ENCODE results near the gene ICE2.

The ICE2 gene

DNA sequence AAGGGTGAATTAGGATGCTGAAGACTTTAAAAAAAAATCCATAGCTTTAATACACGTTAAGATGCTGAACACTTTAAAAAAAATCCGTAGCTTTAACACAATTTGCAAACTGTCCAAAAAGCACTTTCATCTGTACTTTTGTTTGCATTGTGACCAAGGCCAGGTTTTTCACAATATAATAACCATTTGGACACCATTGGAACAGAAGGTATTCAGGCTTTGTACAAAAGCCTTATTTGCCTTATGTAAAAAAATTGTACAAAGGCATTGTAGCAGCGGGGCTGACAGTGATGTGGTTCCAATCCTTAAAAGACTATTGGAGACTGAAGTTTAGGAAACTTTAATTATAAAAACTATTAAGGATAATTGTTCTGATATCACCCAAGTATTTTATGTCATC, 15.2 kb upstream of the ICE2 start:
- DNase-seq, result no peak

DNA sequence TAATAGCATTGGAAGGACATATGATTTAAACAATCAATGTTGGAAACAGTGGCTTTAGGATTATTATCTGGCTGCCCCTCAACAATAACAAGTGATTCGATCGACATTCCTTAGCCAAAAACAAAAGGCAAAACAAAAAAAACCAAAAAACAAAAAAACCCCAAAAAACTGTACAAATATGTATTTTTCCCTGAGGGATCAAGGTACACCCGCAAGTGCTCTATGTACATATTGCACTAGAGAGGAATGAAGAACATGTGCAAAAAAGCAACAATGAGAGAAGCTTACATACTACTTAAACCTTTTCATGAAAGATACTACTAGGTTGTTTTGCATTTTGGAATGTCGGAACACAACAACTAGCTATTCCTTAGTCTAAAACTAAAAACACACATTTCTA, 14.2 kb upstream of the ICE2 start:
- no peak for DNase-seq

DNA sequence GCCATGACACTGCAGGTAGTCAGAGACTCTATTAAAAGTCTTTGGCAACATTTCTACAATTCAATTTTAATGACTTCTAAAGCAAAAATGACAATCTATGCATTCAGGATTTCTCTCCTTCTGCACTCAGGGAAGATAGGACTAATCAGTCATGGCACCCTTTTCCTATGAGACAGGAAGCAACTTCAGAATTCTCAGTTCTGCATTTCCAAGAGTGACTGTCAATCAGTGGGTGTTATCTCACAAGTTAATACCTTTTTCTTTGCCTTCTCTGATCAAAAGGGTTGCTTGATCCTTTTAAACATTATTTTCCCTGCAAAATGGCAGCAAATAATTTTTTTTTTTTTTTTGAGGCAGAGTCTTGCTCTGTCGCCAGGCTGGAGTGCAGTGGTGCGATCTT, 7.8 kb upstream of the ICE2 start:
- DNase-seq, result no peak

DNA sequence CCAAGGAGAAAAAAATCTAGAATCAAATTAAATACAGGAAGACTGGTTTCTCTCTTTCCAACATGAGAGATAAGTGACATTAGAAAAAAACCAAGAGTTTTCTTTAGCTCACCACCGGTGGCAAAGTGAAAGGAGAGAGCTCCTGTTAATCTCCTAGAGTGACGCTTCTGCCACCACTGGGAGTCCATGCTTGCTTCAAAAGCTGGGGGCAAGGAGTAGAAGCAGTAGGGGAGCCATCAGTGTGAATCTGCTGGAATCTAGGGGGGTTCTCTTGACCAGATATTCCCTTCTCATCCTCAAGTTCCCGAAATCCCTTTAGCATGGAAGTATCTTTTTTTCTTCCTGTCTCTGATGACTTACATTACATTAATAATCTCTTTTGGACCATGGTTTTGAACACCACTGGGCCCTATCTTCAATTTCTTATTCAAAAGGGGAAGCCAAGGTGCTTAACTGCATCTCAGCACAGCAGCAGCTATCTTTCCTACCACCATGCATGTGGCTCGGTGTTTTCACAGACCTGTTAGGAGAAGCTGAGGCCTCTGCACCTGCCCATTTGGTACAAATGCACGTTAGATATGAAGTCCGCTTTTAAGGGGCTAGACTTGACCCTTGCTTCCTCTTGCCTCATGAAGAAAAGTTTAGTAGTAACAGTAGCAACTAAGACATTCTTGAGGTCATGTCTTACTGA, 6.6 kb upstream of the ICE2 start:
- no peak for DNase-seq

DNA sequence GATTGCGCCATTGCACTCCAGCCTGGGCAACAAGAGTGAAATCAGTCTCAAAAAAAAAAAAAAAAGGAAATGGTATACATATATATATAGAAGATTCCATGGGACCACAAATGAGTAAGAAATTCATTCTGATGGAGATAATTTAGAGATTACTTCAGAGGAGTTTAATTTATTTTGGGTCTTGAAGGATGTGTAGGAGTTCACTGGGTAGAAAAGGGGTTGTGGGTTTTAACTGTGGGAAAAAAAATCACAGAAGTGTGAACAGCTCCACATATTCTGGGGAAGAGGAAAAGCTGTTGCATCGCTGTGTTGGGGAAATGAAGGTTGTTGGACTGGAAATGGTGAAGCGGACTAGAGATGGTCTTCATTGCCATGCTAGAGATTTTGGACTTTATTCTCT, 4.1 kb upstream of the ICE2 start:
- DNase-seq, result no peak

DNA sequence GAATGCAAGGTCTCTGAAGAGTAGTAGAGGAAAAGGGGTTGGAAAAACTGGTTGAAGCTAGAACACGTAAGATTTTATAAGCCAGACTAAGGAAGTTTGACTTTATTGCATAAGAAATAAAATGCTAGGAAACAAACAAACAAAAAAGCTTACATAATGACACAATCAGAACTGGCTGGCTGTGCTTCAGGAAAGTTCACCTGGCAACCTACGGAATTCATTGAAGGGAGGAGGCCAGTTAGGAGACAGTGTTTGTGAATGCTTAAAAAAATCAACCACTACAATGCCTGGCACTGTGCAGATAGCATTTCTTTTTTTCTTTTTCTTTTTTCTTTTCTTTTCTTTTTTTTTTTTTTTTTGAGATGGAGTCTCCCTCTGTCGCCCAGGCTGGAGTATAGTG, 1.9 kb upstream of the ICE2 start:
- DNase-seq, result no peak

DNA sequence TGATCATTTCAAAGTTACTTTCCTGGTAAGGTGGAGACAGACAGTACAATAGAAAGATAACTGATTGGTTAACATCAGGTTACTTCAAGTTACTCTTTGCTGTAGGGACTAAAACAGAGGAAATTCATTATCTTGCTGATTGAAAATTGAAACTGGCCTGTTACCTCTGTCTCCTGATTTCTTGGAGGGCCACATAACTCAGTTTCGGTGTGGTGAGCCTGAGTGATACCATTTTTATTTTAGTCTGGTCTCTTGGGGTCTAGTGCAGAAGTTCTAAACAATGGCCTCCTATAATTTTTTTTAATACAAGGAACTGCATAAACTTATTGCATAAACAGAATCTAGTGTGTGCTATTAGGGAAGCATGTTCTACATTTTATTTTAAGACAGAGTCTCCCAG, 1.2 kb upstream of the ICE2 start:
- DNase-seq, result no peak

DNA sequence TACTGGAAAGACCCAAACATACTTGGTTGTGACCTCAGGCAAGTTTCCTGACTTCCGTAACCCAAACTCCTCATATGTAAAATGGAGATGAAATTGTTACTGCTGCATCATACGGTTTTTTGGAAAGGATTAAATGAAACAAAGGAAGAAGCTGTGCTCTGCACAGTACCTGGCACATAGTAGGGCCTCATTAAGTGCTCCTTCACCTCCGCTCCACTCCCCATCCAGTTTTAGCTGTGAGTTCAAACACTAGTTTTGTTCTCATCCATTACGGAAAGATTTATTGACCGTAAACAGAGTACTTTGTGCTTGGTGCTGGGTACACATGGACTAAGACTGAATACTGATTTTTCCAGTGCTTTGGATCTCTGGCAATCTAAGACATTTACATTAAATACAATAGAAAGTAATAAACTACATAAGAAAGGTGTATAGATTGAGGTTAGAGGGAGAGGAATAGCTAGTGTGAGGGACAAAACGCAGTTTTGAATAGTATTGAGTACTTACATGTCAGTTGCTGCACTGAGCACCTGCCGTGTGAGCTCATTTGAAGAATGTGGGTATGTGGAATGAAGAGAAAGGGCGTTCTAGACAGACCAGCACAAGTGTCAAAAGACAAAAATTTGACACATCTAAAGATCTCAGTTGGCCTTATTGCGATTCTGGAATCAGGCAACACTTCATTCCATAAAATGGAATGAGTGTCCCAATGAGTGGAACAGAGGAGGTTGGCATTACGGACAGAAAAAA, 594 bp upstream of the ICE2 start:
- DNase-seq, result no peak

DNA sequence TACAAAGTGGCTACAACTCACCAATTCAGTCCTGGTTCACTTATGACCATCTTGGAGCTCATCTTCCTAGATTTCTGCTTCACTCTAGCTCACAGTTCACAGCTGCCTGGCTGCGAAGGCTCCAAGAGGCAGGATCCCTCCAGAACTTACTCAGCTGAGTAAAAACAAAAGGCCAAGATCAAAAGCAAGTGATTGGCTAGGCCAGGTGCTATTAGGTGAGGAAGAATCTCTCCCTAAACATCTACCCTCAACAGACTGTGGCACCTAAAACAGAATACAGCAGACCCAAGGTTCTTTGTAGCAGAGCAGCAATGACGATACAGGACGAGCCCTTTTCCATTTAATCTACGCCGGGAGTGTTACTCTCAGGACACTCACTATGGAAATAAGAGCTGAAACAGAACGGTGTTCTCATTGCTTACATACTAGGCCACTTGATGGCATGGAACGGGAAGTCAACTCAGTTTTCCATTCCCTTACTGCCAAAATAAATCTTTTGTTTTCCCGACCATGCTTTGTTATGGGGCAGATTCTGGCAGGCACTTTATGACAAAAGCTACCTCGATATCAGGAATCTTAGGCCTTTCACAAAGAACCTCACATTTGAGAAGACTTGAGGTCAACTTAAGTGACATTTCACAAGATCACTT, 901 bp downstream of the ICE2 start:
- DNase-seq, result peak; percentile 29 to 44

DNA sequence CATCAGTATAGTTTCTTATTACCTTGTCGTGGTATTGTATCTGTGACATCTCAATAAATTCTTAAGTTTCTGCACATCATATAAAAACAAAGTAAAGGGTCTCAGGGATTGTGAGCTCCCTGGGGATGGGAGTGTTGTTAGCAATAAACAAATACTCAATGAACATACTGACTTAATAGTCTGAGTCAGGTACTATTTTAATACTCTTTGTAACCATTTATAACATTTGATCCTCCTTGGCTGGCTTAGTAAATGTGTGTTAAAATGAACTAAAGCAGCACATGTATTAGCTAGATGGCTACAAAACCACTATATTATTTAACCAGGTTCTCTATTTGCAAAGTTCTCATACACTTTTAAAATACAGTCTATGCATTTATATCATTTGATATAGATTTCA, 1.8 kb downstream of the ICE2 start:
- DNase-seq, result no peak

DNA sequence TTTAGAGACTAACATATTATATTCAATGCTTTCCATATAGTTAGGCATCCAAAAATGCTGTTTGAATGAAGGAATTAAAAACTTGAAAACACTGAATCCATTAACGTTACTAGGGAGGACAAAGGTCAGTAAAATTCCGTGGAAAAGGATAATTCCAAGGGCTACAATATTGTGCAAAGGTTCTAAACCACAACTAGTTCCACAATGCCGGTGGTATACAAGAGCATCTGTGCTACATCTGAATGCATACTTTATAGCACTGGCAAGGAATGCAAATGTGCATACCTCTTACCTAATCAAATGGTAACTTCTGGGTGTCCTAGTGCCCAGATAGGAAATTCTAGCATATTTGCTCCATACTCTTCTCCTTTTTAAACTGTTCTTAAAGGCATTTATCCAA, 2.2 kb downstream of the ICE2 start:
- no peak for DNase-seq

DNA sequence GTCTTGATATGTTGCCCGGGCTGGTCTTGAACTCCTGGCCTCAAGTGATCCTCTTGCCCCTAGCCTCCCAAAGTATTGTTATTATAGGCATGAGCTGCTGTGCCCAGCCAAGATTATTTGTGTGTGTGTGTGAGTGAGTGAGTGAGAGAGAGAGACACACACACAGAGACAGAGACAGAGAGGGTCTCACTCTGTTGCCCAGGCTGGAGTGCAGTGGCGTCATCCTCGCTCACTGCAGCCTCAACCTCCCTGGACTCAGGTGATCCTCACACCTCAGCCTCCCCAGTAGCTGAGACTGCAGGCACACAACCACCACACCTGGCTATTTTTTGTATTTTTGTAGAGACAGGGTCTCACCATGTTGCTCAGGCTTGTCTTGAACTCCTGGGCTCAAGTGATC, 5.8 kb downstream of the ICE2 start:
- no peak for DNase-seq

DNA sequence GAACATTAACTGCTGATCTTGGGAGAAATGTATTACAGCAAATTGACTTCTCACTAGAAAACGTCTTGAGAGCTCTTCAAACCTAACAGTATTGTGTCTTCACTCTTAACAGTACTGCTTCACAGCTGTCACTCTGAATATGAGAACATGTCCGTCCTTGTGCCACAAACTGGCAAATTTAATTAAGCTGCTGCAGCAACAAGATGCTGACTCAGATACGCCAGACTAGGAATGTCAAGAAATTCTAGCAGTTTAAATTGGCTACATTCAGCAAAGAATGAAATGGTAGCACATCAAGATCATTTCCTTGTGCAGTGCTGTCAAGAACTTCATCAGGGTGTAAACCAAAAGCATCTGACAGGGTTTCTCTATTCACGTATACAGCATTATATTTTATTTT, 7.6 kb downstream of the ICE2 start:
- no peak for DNase-seq

DNA sequence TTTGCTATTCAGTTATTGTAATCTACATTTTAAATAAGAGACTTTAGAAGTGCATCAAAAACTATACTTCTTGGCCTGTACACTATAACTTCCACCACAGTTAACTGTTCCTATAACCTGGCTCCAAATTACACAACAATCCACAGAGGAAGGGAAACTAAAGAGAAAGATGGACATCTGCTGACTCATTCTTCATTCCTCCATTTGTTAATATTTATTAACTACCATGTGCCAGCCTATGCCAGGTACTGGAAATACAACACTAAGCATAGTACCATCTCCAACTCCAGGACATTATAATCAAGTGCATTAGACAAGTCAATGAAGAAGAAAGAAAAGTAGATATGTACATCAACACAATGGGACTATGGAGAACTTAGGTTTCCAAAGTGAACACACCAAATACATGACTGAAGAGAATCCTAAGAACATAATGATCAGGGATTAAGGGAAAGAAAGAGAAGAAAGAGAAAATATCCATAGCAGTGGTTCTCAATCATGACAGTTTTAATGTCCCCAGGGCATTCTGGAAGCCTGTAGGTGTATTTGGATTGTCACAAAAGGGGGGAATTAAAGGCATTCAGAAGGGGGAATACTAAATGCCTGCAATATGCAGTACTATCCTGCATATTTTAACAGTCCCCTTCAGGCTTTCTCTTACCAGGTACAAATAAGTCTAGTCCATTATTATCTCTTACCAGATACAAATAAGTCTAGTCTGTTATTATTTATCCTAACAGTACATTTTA, 8.9 kb downstream of the ICE2 start:
- DNase-seq, result no peak

DNA sequence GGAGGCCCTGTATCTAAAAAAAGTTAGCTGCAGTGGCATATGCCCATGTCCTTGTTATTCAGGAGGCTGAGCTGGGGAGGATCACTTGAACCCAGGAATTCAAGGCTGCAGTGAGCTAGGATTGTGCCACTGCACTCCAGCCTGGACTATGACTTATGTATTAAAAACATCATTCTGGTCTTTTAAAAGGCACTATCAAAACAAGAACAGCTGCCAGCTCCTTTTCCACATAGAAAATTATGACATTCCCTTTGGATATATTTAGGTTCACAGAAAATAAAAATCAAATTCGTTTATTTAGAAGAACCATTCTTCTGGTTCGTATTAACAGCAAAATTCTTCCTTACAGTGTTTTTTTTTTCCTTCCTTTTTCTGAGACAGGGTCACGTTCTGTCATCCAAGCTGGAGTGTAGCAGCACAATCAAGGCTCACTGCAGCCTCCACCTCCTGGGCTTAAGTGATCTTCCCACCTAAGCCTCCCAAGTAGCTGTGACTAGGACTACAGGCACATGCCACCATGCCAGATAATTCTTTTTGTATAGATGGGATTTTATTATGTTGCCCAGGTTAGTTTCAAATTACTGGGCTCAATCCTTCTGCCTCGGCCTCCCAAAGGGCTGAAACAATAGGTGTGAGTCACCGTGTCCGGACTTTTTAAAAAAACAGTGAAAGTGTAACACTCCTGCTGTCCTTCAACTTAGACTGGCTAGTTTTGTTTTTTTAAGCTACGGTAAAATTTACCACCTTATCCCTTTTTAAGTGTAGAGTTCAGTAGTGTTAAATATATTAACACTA, 13.9 kb downstream of the ICE2 start:
- no peak for DNase-seq

DNA sequence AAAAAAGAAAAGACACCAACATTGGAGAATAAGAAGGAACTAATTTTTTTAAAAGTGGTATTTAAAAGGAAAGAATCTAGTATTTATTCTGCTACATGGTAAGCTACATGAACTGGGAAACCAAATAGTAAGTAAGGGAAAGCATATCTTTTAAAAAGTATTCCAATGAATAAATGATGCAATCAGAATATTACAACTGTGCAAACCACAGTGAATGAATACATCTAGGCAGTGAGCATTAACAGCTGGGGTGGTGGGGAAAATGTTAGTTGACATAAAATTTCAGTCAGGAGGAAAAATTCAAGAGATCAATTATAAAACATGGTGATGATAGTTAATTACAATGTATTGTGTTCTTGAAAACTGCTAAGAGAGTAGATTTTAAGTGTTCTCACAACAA, 16.9 kb downstream of the ICE2 start:
- DNase-seq, result no peak

DNA sequence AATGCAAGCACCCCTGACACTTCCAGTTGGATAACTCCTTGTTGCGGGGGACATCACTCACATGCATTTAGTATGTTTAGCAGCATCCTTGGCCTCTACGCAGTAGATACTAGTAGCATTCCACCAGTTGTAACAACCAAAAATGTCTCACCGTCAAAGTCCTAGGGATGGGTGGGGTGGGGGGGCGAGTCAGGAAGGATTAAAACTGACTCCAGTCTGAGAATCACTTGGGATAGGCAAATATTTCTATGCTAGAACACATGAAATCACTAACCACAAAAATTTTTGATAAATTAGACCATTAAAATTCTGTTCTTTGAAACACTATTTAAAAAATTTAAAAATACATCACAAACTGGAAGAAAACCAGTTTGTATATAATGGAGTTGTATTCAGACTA, 18.0 kb downstream of the ICE2 start:
- DNase-seq, result no peak

DNA sequence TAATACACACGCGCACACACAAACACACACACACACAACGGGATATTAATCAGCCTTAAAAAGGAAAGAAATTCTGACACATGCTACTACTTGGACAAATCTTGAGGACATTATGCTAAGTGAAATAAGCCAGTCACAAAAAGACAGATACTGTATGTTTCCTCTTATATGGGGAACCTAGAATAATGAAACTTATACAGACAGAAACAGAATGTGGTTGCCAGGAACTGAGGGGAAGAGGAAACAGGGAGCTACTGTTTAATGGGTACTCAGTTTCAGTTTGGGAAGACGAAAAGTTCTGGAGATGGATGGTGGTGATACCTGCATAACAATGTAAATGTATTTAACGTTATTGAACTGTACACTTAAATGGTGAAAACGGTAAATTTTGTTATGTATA, 20.2 kb downstream of the ICE2 start:
- DNase-seq, result peak; percentile 71 to 73

DNA sequence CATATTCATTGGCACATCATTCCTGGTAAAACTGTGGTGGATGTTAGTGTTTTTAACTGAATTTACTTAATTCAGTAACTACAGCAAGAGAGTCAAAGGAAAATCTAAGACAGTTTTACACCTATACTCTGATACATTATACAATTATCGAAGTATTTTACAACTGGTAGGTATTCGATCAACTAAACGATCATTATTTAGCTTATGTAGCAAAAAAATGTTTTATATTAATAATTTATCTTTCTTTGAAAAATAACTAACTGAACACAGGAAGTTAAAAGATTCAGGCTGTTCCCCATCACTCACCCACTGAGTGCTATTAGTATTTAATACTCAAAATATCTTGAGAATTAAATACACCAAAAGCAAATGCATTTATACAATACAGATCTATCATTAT, 21.0 kb downstream of the ICE2 start:
- no peak for DNase-seq

DNA sequence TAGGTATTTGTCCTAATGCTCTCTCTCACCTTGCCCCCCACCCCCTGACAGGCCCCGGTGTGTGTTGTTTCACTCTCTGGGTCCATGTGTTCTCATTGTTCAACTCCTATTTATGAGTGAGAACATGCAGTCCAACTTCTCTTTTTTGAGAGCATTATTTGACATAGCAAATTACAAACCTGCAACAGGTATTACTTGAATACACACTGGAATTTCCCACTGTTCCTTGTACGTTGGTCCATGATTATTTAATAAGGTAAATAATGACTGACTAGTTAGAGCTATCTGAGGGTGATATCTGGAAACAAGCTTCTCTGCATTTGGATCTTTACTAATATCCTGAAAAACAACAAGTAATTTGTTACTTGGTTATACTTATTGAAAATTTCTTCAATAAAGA, 24.1 kb downstream of the ICE2 start:
- no peak for DNase-seq

DNA sequence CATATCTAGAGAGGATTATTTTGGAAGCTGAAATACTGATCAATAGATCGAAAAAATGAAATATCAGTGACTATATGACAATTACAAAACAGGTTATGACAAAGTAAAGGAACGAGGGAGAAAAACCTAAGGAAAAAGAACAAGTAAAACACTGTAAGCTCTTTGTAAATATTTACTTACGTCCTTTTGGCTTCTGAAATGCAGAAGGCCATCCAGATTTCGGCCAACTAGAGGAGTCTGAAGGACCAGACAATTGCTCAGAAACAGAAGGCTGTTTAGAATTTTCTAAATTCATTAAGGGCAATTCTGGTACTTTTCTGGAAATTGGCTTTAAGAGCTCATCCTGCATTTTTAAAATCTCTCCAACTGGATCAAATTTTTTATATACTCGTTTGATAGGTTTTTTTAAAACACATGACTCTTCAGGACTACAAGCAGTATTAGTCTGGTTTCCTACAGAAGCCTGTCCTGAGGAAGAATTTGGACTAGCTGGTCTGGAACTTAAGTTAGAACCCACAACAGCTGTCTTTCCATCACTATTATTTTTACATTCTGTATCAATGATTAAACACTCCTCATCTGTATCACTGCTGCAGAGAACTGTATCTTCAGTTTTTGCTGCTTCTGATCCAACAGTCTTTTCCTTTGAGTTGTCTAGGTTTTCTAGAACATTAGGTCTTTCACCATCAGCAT, 30.1 kb downstream of the ICE2 start:
- no peak for DNase-seq

DNA sequence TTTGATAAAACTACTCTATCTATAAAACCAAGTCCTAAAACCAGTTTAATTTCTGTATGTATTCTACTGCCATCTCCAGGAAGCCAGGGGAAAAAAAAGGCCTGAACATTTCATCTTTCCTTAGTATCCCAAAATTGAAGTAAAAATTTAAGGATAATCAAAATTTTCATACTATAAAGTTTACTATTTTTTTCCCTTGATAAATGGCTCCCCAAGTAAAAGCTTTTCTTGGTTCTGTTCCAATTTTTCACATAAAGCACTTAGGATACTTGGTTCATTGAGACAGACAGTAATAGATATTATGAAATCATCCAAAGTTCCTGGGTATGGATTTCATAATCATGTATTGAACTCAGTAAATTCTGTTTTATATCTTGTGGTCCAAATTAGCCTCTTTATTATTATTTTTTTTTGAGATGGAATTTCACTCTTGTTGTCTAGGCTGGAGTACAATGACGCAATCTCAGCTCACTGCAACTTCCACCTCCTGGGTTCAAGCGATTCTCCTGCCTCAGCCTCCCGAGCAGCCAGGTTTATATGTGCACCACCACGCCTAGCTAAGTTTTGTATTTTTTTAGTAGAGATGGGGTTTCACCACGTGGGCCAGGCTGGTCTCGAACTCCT, 34.5 kb downstream of the ICE2 start:
- peak; percentile 13 to 28 for DNase-seq

Measured in Kasumi-1 (cell line).